GM04504 (cell line): Measurements from ENCODE around the gene ZDHHC5.
"Not testable (repeated sequence)": the region's sequence is repeated elsewhere in the genome, so short reads cannot be mapped to it uniquely, and the experiment has no call there.

Source experiments
- DNase-seq: peaks from one replicate; pipeline ENCODE4 v3.0.0-alpha.2; 2012; ENCODE audit warnings: low read depth

The ZDHHC5 gene

GRCh38 chr11:57667117-57667735 is 688 bp upstream of the ZDHHC5 start:
- DNase-seq: peak; percentile 97

- no peak for DNase-seq
Observed at GRCh38 chr11:57668434-57668782, 494 bp downstream of the ZDHHC5 start.

- DNase-seq: no peak
Observed at GRCh38 chr11:57674251-57674650, 6.3 kb downstream of the ZDHHC5 start.

GRCh38 chr11:57675176-57675941 is 7.4 kb downstream of the ZDHHC5 start:
- no peak for DNase-seq

- no peak for DNase-seq
Observed at GRCh38 chr11:57679396-57679795, 11.5 kb downstream of the ZDHHC5 start.

GRCh38 chr11:57680552-57680874 is 12.6 kb downstream of the ZDHHC5 start:
- peak; percentile 9 for DNase-seq

GRCh38 chr11:57681168-57681567 is 13.3 kb downstream of the ZDHHC5 start:
- no peak for DNase-seq

- DNase-seq: not testable (repeated sequence)
Observed at GRCh38 chr11:57690474-57690873, 22.6 kb downstream of the ZDHHC5 start.

- DNase-seq: no peak
Observed at GRCh38 chr11:57698843-57699365, 31.0 kb downstream of the ZDHHC5 start.

- no peak for DNase-seq
Observed at GRCh38 chr11:57699813-57700212, 31.9 kb downstream of the ZDHHC5 start.

- no peak for DNase-seq
Observed at GRCh38 chr11:57700425-57700824, 32.5 kb downstream of the ZDHHC5 start.

GRCh38 chr11:57703341-57703740 is 35.4 kb downstream of the ZDHHC5 start:
- no peak for DNase-seq

GRCh38 chr11:57704932-57705331 is 37.0 kb downstream of the ZDHHC5 start:
- no peak for DNase-seq

GRCh38 chr11:57705432-57705831 is 37.5 kb downstream of the ZDHHC5 start:
- DNase-seq: not testable (repeated sequence)

- no peak for DNase-seq
Observed at GRCh38 chr11:57709802-57710367, 42.0 kb downstream of the ZDHHC5 start.

GRCh38 chr11:57711414-57712255 is 43.7 kb downstream of the ZDHHC5 start, which contains the start of gene MED19:
Gene MED19 (minus strand): TSS chr11:57712215. CDS start chr11:57712179, 36 bp downstream.
- DNase-seq: peak; percentile 32

- DNase-seq: peak; percentile 98
Observed at GRCh38 chr11:57712256-57713150, 44.6 kb downstream of the ZDHHC5 start, which contains the start of gene TMX2. Gene TMX2 (plus strand): TSS chr11:57712593. CDS start chr11:57712619, 26 bp downstream.

GRCh38 chr11:57713835-57714234 is 45.9 kb downstream of the ZDHHC5 start:
- no peak for DNase-seq

- DNase-seq: not testable (repeated sequence)
Observed at GRCh38 chr11:57716726-57717125, 48.8 kb downstream of the ZDHHC5 start.

- DNase-seq: no peak
Observed at GRCh38 chr11:57727185-57727584, 59.3 kb downstream of the ZDHHC5 start.

- no peak for DNase-seq
Observed at GRCh38 chr11:57728829-57729228, 60.9 kb downstream of the ZDHHC5 start.
